Measurements from ENCODE around the gene ALDOA.

The ALDOA gene

GRCh38 chr16:30068750-30069610, 3.4 kb downstream of the ALDOA start:
- DNase-seq (ENCODE audit: extremely low read depth in 1 of 2, low read depth in 1 of 2), result no peak

- DNase-seq (ENCODE audit: extremely low read depth in 1 of 2, low read depth in 1 of 2), result no peak
Observed at GRCh38 chr16:30069611-30070462, 4.3 kb downstream of the ALDOA start.

- no peak for DNase-seq (ENCODE audit: extremely low read depth in 1 of 2, low read depth in 1 of 2)
Observed at GRCh38 chr16:30070490-30070889, 4.9 kb downstream of the ALDOA start.

GRCh38 chr16:30075503-30076275, 10.1 kb downstream of the ALDOA start, which contains the start of gene PPP4C:
PPP4C (plus strand) TSS chr16:30075994; CDS start chr16:30076378, 384 bp downstream.
- peak; percentile 66 to 86 for DNase-seq (ENCODE audit: extremely low read depth in 1 of 2, low read depth in 1 of 2)

GRCh38 chr16:30076276-30076791, 10.8 kb downstream of the ALDOA start:
- no peak for DNase-seq (ENCODE audit: extremely low read depth in 1 of 2, low read depth in 1 of 2)

- DNase-seq (ENCODE audit: extremely low read depth in 1 of 2, low read depth in 1 of 2), result no peak
Observed at GRCh38 chr16:30077656-30078055, 12.1 kb downstream of the ALDOA start.

- DNase-seq (ENCODE audit: extremely low read depth in 1 of 2, low read depth in 1 of 2), result no peak
Observed at GRCh38 chr16:30078744-30079143, 13.2 kb downstream of the ALDOA start.

- DNase-seq (ENCODE audit: extremely low read depth in 1 of 2, low read depth in 1 of 2), result no peak
Observed at GRCh38 chr16:30079480-30079879, 13.9 kb downstream of the ALDOA start.

GRCh38 chr16:30082545-30083090, 17.1 kb downstream of the ALDOA start:
- DNase-seq (ENCODE audit: extremely low read depth in 1 of 2, low read depth in 1 of 2), result no peak

GRCh38 chr16:30083216-30084055, 17.9 kb downstream of the ALDOA start:
- no peak for DNase-seq (ENCODE audit: extremely low read depth in 1 of 2, low read depth in 1 of 2)

- DNase-seq (ENCODE audit: extremely low read depth in 1 of 2, low read depth in 1 of 2), result no peak
Observed at GRCh38 chr16:30084096-30084815, 18.7 kb downstream of the ALDOA start.

- DNase-seq (ENCODE audit: extremely low read depth in 1 of 2, low read depth in 1 of 2), result no peak
Observed at GRCh38 chr16:30084816-30085159, 19.2 kb downstream of the ALDOA start.

- no peak for DNase-seq (ENCODE audit: extremely low read depth in 1 of 2, low read depth in 1 of 2)
Observed at GRCh38 chr16:30085247-30085646, 19.7 kb downstream of the ALDOA start.

- no peak for DNase-seq (ENCODE audit: extremely low read depth in 1 of 2, low read depth in 1 of 2)
Observed at GRCh38 chr16:30085820-30086219, 20.3 kb downstream of the ALDOA start.

GRCh38 chr16:30086291-30087140, 21.0 kb downstream of the ALDOA start:
- no peak for DNase-seq (ENCODE audit: extremely low read depth in 1 of 2, low read depth in 1 of 2)

GRCh38 chr16:30087181-30087898, 21.8 kb downstream of the ALDOA start:
- DNase-seq (ENCODE audit: extremely low read depth in 1 of 2, low read depth in 1 of 2), result no peak

GRCh38 chr16:30088237-30088831, 22.8 kb downstream of the ALDOA start:
- DNase-seq (ENCODE audit: extremely low read depth in 1 of 2, low read depth in 1 of 2), result no peak
